ENCODE data around the gene TMEM144. TPM values are rescaled to one million over a fixed set of nuclear protein-coding genes. Genes with fewer than 3 reads are reported as not detected.

The TMEM144 gene
- 6.8 and 8.0 TPM in 2 replicates for total RNA-seq

- H3K27ac ChIP-seq (ENCODE audit: low read depth, low read length): peak within 1 kb of the TSS; percentile 74
- H3K9me3 ChIP-seq (ENCODE audit: low read depth, low read length): no peaks in the 10 kb centered on the region
- H3K36me3 ChIP-seq (ENCODE audit: insufficient read depth, low read length): no peaks in the 10 kb centered on the region
- peak within 1 kb of the TSS; percentile 81 for H3K4me2 ChIP-seq (ENCODE audit: insufficient read depth, low read length)
- no peak for TF ChIP-seq CTCF (IDR thresholded peaks at IDR 0.05; ENCODE audit: extremely low read depth, low read depth, low read length)
- DNase-seq (ENCODE audit: insufficient read length, low spot score, missing footprints): peak; percentile 86
- H2AFZ ChIP-seq (ENCODE audit: low read length): peak within 1 kb of the TSS; percentile 89
- H3K27me3 ChIP-seq (ENCODE audit: insufficient read depth, low read length): no peaks in the 10 kb centered on the region
- H3K79me2 ChIP-seq (ENCODE audit: insufficient read depth, low read length): no peaks in the 10 kb centered on the region
- H3K4me3 ChIP-seq (ENCODE audit: insufficient read depth, low read length): peak within 1 kb of the TSS; percentile 72
- H3K4me1 ChIP-seq (ENCODE audit: insufficient read depth, low read length): peaks cover 10% of the 10 kb centered on the region
- no peaks in the 10 kb centered on the region for H4K20me1 ChIP-seq (ENCODE audit: insufficient read depth, low read length)
These were observed at the start of gene TMEM144 for GRCh38 chr4:158209825-158210807. TSS of gene TMEM144 (plus strand) at chr4:158210486. CDS start at chr4:158212668, 2,182 bp downstream.

GRCh38 chr4:158161551-158162354 lies 48.5 kb upstream of the TMEM144 start:
- TF ChIP-seq CTCF (IDR thresholded peaks at IDR 0.05; ENCODE audit: extremely low read depth, low read depth, low read length): no peak
- Histone ChIP-seq H2AFZ (ENCODE audit: low read length) (peak overlapping the region; percentile 25), H3K4me1 (ENCODE audit: insufficient read depth, low read length) (peaks cover 28% of the 10 kb centered on the region), H3K27me3 (ENCODE audit: insufficient read depth, low read length) (no peaks in the 10 kb centered on the region), H3K4me2 (ENCODE audit: insufficient read depth, low read length) (peak overlapping the region; percentile 63), H4K20me1 (ENCODE audit: insufficient read depth, low read length) (no peaks in the 10 kb centered on the region), H3K36me3 (ENCODE audit: insufficient read depth, low read length) (no peaks in the 10 kb centered on the region), H3K4me3 (ENCODE audit: insufficient read depth, low read length) (no peak overlapping the region), H3K27ac (ENCODE audit: low read depth, low read length) (peak overlapping the region; percentile 79), H3K9me3 (ENCODE audit: low read depth, low read length) (no peaks in the 10 kb centered on the region), H3K79me2 (ENCODE audit: insufficient read depth, low read length) (peaks cover 20% of the 10 kb centered on the region)
- peak; percentile 86 for DNase-seq (ENCODE audit: insufficient read length, low spot score, missing footprints)

- H3K4me2 ChIP-seq (ENCODE audit: insufficient read depth, low read length): peak overlapping the region; percentile 63
- no peaks in the 10 kb centered on the region for H3K36me3 ChIP-seq (ENCODE audit: insufficient read depth, low read length)
- TF ChIP-seq CTCF (IDR thresholded peaks at IDR 0.05; ENCODE audit: extremely low read depth, low read depth, low read length): no peak
- H3K79me2 ChIP-seq (ENCODE audit: insufficient read depth, low read length): peaks cover 17% of the 10 kb centered on the region
- no peak overlapping the region for H2AFZ ChIP-seq (ENCODE audit: low read length)
- peak overlapping the region; percentile 79 for H3K27ac ChIP-seq (ENCODE audit: low read depth, low read length)
- no peak overlapping the region for H3K4me3 ChIP-seq (ENCODE audit: insufficient read depth, low read length)
- DNase-seq (ENCODE audit: insufficient read length, low spot score, missing footprints): no peak
- H4K20me1 ChIP-seq (ENCODE audit: insufficient read depth, low read length): no peaks in the 10 kb centered on the region
- peaks cover 28% of the 10 kb centered on the region for H3K4me1 ChIP-seq (ENCODE audit: insufficient read depth, low read length)
- no peaks in the 10 kb centered on the region for H3K9me3 ChIP-seq (ENCODE audit: low read depth, low read length)
- H3K27me3 ChIP-seq (ENCODE audit: insufficient read depth, low read length): no peaks in the 10 kb centered on the region
These were observed 47.7 kb upstream of the TMEM144 start for GRCh38 chr4:158162631-158163030.

Measured in osteoblast (primary cell).